GM23248 (cell line): ENCODE results near the gene HSD17B2.

ENCODE experiments used
- EZH2 ChIP-seq: fragments of 200-600 bp; sonication (generic); IDR thresholded peaks from 2 replicates; pipeline ENCODE4 v1.6.1; 2018; ENCODE audit warnings: antibody characterized with exemption, mild to moderate bottlenecking; ENCODE audit not compliant: insufficient read depth, poor library complexity, severe bottlenecking
- EZH2phosphoT487 ChIP-seq: fragments of 200-600 bp; sonication (generic); IDR thresholded peaks from 2 replicates; pipeline ENCODE4 v1.6.1; 2018; ENCODE audit warnings: antibody characterized with exemption, moderate library complexity, mild to moderate bottlenecking, low read depth; ENCODE audit not compliant: insufficient read depth

- TF ChIP-seq EZH2phosphoT487 (no peak), EZH2 (no peak)
These were observed 35.8 kb downstream of the HSD17B2 start for GRCh38 chr16:82070656-82071369.
